ENCODE results near the gene SNTG2.

- TF ChIP-seq, protein P1, sequence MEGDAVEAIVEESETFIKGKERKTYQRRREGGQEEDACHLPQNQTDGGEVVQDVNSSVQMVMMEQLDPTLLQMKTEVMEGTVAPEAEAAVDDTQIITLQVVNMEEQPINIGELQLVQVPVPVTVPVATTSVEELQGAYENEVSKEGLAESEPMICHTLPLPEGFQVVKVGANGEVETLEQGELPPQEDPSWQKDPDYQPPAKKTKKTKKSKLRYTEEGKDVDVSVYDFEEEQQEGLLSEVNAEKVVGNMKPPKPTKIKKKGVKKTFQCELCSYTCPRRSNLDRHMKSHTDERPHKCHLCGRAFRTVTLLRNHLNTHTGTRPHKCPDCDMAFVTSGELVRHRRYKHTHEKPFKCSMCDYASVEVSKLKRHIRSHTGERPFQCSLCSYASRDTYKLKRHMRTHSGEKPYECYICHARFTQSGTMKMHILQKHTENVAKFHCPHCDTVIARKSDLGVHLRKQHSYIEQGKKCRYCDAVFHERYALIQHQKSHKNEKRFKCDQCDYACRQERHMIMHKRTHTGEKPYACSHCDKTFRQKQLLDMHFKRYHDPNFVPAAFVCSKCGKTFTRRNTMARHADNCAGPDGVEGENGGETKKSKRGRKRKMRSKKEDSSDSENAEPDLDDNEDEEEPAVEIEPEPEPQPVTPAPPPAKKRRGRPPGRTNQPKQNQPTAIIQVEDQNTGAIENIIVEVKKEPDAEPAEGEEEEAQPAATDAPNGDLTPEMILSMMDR (IDR thresholded peaks at IDR 0.05) = no peak
- TF ChIP-seq ZFX (IDR thresholded peaks at IDR 0.05; ENCODE audit: borderline replicate concordance) = no peak
These were observed 39.3 kb downstream of the SNTG2 start for GRCh38 chr2:989781-990467.

Data from 22Rv1 (cell line).